GM10248 (cell line): ENCODE results near the gene CAPN15.

Source experiments
- CTCF ChIA-PET: fragments of 300-600 bp; sonication (Branson Sonifier 250); formaldehyde crosslinking; extraction: SDS; loops from one replicate; lab custom pipeline; 2021; ENCODE audit warnings: antibody characterized with exemption; lab: Yijun Ruan, JAX
- POLR2A ChIA-PET: fragments of 350-650 bp; sonication (Branson Sonifier 250); formaldehyde crosslinking; extraction: SDS; loops from one replicate; lab custom pipeline; 2020; ENCODE audit warnings: antibody characterized with exemption; lab: Yijun Ruan, JAX
- DNase-seq: peaks from one replicate; pipeline ENCODE4 v3.0.0; 2012; ENCODE audit errors: extremely low spot score
- TF ChIP-seq, protein P1 (sequence below): IDR thresholded peaks from 2 replicates; pipeline ENCODE4 v1.5.1; 2012; ENCODE audit warnings: mild to moderate bottlenecking, low read depth; ENCODE audit errors: extremely low read depth, missing control alignments, control extremely low read depth

The CAPN15 gene

GRCh38 chr16:553601-554296, 26.2 kb downstream of the CAPN15 start:
- TF ChIP-seq, protein P1, sequence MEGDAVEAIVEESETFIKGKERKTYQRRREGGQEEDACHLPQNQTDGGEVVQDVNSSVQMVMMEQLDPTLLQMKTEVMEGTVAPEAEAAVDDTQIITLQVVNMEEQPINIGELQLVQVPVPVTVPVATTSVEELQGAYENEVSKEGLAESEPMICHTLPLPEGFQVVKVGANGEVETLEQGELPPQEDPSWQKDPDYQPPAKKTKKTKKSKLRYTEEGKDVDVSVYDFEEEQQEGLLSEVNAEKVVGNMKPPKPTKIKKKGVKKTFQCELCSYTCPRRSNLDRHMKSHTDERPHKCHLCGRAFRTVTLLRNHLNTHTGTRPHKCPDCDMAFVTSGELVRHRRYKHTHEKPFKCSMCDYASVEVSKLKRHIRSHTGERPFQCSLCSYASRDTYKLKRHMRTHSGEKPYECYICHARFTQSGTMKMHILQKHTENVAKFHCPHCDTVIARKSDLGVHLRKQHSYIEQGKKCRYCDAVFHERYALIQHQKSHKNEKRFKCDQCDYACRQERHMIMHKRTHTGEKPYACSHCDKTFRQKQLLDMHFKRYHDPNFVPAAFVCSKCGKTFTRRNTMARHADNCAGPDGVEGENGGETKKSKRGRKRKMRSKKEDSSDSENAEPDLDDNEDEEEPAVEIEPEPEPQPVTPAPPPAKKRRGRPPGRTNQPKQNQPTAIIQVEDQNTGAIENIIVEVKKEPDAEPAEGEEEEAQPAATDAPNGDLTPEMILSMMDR: no peak
- DNase-seq: no peak
- ChIA-PET POLR2A (interaction anchor here (0.6 kb wide), 1 partner anchor 11 kb away, joined by 3 read pairs; no protein-coding TSS in a partner anchor), CTCF (interaction anchor here (1.0 kb wide), 1 partner anchor 11 kb away, joined by 3 read pairs; no protein-coding TSS in a partner anchor)

GRCh38 chr16:554297-554621, 26.7 kb downstream of the CAPN15 start:
- POLR2A ChIA-PET: no interaction called here
- TF ChIP-seq, protein P1: no peak
- no peak for DNase-seq
- CTCF ChIA-PET: interaction anchor here (1.0 kb wide), 1 partner anchor 12 kb away, joined by 3 read pairs; no protein-coding TSS in a partner anchor

DNA sequence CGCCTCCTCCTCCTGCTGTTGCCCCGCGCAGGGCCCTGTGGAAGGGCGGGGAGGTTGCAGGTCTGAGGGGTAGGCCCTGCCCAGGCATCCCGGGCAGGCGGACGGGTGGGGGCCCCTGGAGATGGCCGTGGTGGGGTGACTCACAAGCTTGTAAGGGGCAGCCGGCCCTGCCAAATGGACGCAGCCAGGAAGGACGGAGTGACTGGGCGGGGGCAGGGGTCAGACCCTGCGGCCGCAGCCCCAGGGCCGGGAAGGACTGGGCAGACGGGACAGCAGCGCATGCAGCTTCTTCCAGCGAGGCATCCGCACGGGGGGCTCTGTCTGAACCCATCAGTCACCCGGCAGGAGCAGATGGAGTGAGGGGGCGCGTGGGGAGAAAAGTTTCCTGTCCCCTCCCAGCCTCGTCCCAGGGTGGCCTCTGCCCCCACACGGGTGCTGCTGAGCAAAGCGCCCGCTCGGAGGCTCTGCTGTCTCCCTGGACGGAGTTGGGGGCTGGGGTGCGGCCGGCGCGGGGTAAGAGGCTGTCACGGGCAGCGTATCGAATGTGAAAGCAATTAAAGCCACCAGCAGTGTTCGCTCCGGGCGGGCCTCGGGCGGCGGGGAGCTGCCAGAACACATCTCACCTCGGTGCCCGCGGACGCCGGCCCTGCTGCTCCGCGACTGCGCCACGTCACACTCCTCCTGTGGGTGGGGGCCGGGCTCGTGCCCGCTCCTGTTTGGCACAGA, 27.3 kb downstream of the CAPN15 start:
- ChIA-PET POLR2A (no interaction called here), CTCF (interaction anchor here (1.0 kb wide), 1 partner anchor 12 kb away, joined by 3 read pairs; no protein-coding TSS in a partner anchor)
- no peak for DNase-seq
- TF ChIP-seq, protein P1: no peak

DNA sequence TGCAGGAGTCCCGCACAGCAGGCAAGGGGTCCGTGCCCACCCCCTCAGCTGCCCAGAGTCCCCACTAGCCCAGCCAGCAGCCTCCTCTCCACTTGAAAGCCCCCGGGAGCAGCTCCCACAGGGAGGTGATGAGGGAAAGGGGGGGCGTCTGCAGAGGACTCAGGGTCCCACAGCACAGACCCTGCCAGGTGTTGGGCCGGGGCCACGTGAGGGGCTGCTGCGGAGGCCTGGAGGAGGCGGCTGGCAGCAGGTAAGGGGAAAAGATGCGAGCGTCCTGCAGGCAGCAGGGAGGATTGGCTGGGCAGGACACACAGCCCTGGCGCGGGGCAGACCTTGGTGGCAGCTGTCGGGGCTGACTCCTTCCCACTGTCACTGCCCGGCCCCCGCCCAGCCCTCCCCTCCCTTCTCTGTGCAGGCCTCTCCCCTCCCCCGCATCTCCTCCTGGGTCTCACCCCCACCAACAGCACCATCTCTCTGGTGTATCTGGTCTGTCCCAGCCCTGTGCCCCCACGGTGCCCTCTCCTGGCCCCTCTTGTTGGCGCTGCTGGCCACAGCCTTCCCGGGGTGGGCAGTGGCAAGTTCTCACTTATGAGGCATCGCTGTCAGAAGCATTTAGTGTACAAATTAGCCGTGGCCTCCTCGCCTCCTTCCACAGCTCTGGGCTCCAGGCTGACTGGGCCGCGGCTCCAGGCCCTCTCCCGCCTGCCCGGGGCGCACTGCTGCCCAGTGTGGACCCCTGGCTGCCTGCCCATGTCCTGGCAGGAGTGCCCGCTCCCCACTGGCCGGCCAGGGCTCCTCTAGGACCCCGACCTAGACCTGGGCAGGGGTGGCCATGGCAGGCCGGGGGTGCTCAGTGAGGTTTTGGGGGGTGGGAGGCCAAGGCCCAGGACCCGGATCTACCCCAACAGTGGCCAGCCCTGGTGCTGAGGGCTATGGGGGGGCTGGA, 28.3 kb downstream of the CAPN15 start:
- TF ChIP-seq, protein P1: no peak
- ChIA-PET CTCF (no interaction called here), POLR2A (no interaction called here)
- no peak for DNase-seq

DNA sequence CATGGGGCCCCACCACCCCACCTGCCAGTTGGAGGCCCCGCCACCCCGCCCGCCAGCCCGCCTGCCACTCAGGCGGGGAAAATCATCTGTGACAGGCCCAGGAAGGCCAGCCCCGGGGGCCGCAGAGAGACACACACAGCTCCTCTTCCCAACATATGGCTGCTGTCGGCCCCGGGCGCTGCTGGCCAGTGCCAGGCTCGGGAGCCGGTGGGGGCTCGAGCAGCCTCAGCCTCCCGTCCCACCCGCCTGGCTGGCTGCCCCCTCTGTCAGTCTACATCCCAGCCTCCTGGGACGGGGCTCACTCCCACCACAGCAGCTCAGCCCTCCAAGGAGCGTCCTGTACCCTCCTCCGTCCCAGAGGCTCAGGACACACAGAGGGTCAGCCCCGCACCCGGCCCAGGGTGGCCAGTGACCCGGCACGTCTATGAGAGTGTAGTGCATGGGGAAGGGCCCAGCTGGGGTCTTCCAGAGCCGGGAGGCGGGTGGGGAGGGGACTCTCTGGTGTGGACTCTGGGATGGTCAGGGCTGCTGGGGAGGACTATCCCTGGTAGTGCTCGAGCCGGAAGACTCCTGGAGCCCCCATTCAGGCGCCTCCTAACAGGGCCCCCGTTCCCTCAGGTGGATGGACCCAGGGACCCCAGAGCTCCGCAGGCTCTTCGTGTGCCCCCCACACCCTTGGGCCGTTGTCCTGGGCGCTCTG, 29.1 kb downstream of the CAPN15 start:
- ChIA-PET POLR2A (no interaction called here), CTCF (no interaction called here)

More for the DNA sequence above, 29.1 kb downstream of the CAPN15 start:
- no peak for DNase-seq
- TF ChIP-seq, protein P1: no peak
